SK-N-SH (cell line): Measurements from ENCODE around the gene EFCAB6. TPM values are rescaled to one million over a fixed set of nuclear protein-coding genes. Genes with fewer than 3 reads are reported as not detected.

Experiments used
- CTCF ChIA-PET: fragments of 300-600, 350-600 bp; formaldehyde crosslinking; extraction: SDS; loops from one replicate; lab custom pipeline; 2021; lab: Yijun Ruan, JAX
- POLR2A ChIA-PET: fragments of 350-600 bp; sonication (Branson Sonifier 250); formaldehyde crosslinking; extraction: SDS; loops from one replicate; lab custom pipeline; 2020; ENCODE audit warnings: antibody characterized with exemption, inconsistent platforms; lab: Yijun Ruan, JAX
- DNase-seq: peaks from one replicate; pipeline ENCODE4 v3.0.0; 2012
- H2AFZ ChIP-seq: fragments of 200-600 bp; sonication (generic); 2 replicates; pipeline ENCODE4 v1.8.1; 2016; ENCODE audit warnings: antibody characterized with exemption, mild to moderate bottlenecking, low read depth
- H3F3A ChIP-seq: fragments of 200-600 bp; sonication (generic); replicated peaks from 2 replicates; pipeline ENCODE3; 2016; ENCODE audit warnings: antibody characterized with exemption, mild to moderate bottlenecking; ENCODE audit not compliant: insufficient read depth
- H3K27ac ChIP-seq, 2 experiments: fragments of 200-500 bp in 1 of 2; fragments of 200-600 bp in 1 of 2; sonication (Bioruptor generic) in 1 of 2; sonication (generic), shearing (Covaris generic) in 1 of 2; 2 replicates each; pipeline versions ENCODE4 v1.5.1 to v1.6.1; 2014 to 2016; ENCODE audit warnings: low read depth in 2 of 2, inconsistent platforms in 1 of 2, low read length in 1 of 2, mild to moderate bottlenecking in 1 of 2, mixed read lengths in 1 of 2
- H3K27me3 ChIP-seq: fragments of 200-600 bp; sonication (generic), shearing (Covaris generic); 2 replicates; pipeline ENCODE4 v1.6.1; 2016; ENCODE audit warnings: mixed run types; ENCODE audit not compliant: insufficient read depth
- H3K36me3 ChIP-seq, 2 experiments: fragments of 200-500 bp in 1 of 2; fragments of 200-600 bp in 1 of 2; sonication (Bioruptor generic) in 1 of 2; sonication (generic) in 1 of 2; replicated peaks in 1 of 2; 2 replicates each; pipeline versions ENCODE3 to v1.5.1; 2014 to 2016; ENCODE audit warnings: low read length in 1 of 2, mild to moderate bottlenecking in 1 of 2; ENCODE audit not compliant: insufficient read depth in 2 of 2, control insufficient read depth in 1 of 2
- H3K4me1 ChIP-seq, 2 experiments: fragments of 200-500 bp in 1 of 2; fragments of 200-600 bp in 1 of 2; sonication (Bioruptor generic) in 1 of 2; sonication (generic), shearing (Covaris generic) in 1 of 2; 2 replicates each; pipeline versions ENCODE4 v1.5.1 to v1.6.1; 2014 to 2016; ENCODE audit warnings: low read depth in 1 of 2, low read length in 1 of 2, mixed run types in 1 of 2; ENCODE audit not compliant: insufficient read depth in 2 of 2, control insufficient read depth in 1 of 2
- H3K4me2 ChIP-seq: fragments of 200-600 bp; sonication (generic), shearing (Covaris generic); 2 replicates; pipeline ENCODE4 v1.6.1; 2017; ENCODE audit warnings: mixed run types
- H3K4me3 ChIP-seq, 2 experiments: fragments of 200-500 bp in 1 of 2; fragments of 200-600 bp in 1 of 2; sonication (Bioruptor generic) in 1 of 2; sonication (generic), shearing (Covaris generic) in 1 of 2; 2 replicates each; pipeline versions ENCODE4 v1.5.1 to v1.8.1; 2014 to 2016; ENCODE audit warnings: low read depth in 2 of 2, inconsistent platforms in 1 of 2, low read length in 1 of 2, mild to moderate bottlenecking in 1 of 2, mixed read lengths in 1 of 2, moderate library complexity in 1 of 2
- H3K79me2 ChIP-seq: fragments of 200-600 bp; sonication (generic); 2 replicates; pipeline ENCODE4 v1.8.1; 2017; ENCODE audit warnings: mild to moderate bottlenecking; ENCODE audit not compliant: insufficient read depth
- H3K9ac ChIP-seq: fragments of 200-600 bp; sonication (generic); 2 replicates; pipeline ENCODE4 v1.6.1; 2017; ENCODE audit warnings: mixed run types
- H3K9me2 ChIP-seq: fragments of 200-600 bp; sonication (generic); 2 replicates; pipeline ENCODE4 v1.6.1; 2017; ENCODE audit warnings: mixed run types
- H3K9me3 ChIP-seq: fragments of 200-600 bp; sonication (generic); 2 replicates; pipeline ENCODE4 v1.6.1; 2017; ENCODE audit warnings: mixed run types, mild to moderate bottlenecking, moderate library complexity
- H4K20me1 ChIP-seq: fragments of 200-600 bp; sonication (generic); 2 replicates; pipeline ENCODE4 v1.6.1; 2017; ENCODE audit warnings: mild to moderate bottlenecking, mixed run types; ENCODE audit not compliant: insufficient read depth
- ELF1 ChIP-seq: IDR thresholded peaks from 2 replicates; pipeline ENCODE4 v1.4.0; 2012
- EP300 ChIP-seq, 2 experiments: IDR thresholded peaks; 2 replicates each; pipeline versions ENCODE4 v1.4.0 to v1.6.1; 2012; ENCODE audit warnings: borderline replicate concordance in 1 of 2, low read depth in 1 of 2, low read length in 1 of 2
- EZH2phosphoT487 ChIP-seq: fragments of 200-600 bp; sonication (generic); IDR thresholded peaks from 2 replicates; pipeline ENCODE4 v1.6.1; 2017; ENCODE audit warnings: low read depth, mixed run types, mild to moderate bottlenecking, antibody characterized with exemption, moderate library complexity, borderline replicate concordance
- FOSL2 ChIP-seq: IDR thresholded peaks from 2 replicates; pipeline ENCODE4 v1.4.0; 2012; ENCODE audit warnings: low read depth, mild to moderate bottlenecking, moderate library complexity, borderline replicate concordance
- FOXM1 ChIP-seq: IDR thresholded peaks from 2 replicates; pipeline ENCODE4 v1.4.0; 2012; ENCODE audit warnings: low read depth, mild to moderate bottlenecking
- GABPA ChIP-seq: IDR thresholded peaks from 2 replicates; pipeline ENCODE4 v1.4.0; 2012; ENCODE audit warnings: low read depth, mild to moderate bottlenecking
- MEF2A ChIP-seq: IDR thresholded peaks from 2 replicates; pipeline ENCODE4 v1.4.0; 2012; ENCODE audit warnings: low read depth, borderline replicate concordance
- NFIC ChIP-seq: IDR thresholded peaks from 2 replicates; pipeline ENCODE4 v1.4.0; 2012; ENCODE audit warnings: borderline replicate concordance
- POLR2AphosphoS5 ChIP-seq: IDR thresholded peaks from 2 replicates; pipeline ENCODE4 v1.6.1; 2012; ENCODE audit warnings: low read depth, low read length
- RXRA ChIP-seq: IDR thresholded peaks from 2 replicates; pipeline ENCODE4 v1.4.0; 2012; ENCODE audit warnings: low read depth, mild to moderate bottlenecking, borderline replicate concordance
- SIN3A ChIP-seq: IDR thresholded peaks from 2 replicates; pipeline ENCODE4 v1.6.1; 2012; ENCODE audit warnings: low read depth, mild to moderate bottlenecking, low read length, moderate library complexity, borderline replicate concordance
- TCF12 ChIP-seq: IDR thresholded peaks from 2 replicates; pipeline ENCODE4 v1.4.0; 2012
- WGBS: methylation state at CpG from one replicate; pipeline ENCODE4 v1.1.6; 2017; ENCODE audit warnings: low lambda C conversion rate; 5-methylcytosine and 5-hydroxymethylcytosine counted together
- polyA plus RNA-seq, 3 experiments: library from polyadenylated mRNA; depleted of rRNA; stranded (reverse); fragments of >200 nt; gene quantifications; 2 replicates each; pipeline ENCODE4 v1.2.3, GENCODE V29; 2012
- TF ChIP-seq, protein P1 (sequence below): fragments of 200-600 bp; sonication (generic); IDR thresholded peaks from 2 replicates; pipeline ENCODE4 v1.6.1; 2017; ENCODE audit warnings: antibody characterized with exemption, mild to moderate bottlenecking, moderate library complexity
- TF ChIP-seq, protein P2 (sequence below): IDR thresholded peaks from 2 replicates; pipeline ENCODE4 v1.4.0; 2012; ENCODE audit warnings: low read depth, borderline replicate concordance
- TF ChIP-seq, protein P3 (sequence below): IDR thresholded peaks from 2 replicates; pipeline ENCODE4 v1.6.1; 2012; ENCODE audit warnings: mild to moderate bottlenecking, low read depth, low read length, moderate library complexity
- TF ChIP-seq, protein P4 (sequence below): IDR thresholded peaks from 2 replicates; pipeline ENCODE4; 2012
- TF ChIP-seq, protein P5 (sequence below): fragments of 150-350 bp; IDR thresholded peaks from 2 replicates; pipeline ENCODE4 v1.6.1; 2016; ENCODE audit warnings: mild to moderate bottlenecking, low read depth, low read length
- TF ChIP-seq, protein P6 (sequence below): IDR thresholded peaks from 2 replicates; pipeline ENCODE4 v1.4.0; 2012; ENCODE audit warnings: low read depth

EFCAB6 gene
- polyA plus RNA-seq, 1 of the 3 experiments (the other 2 are of a cell fraction) = 0.46 TPM

DNA sequence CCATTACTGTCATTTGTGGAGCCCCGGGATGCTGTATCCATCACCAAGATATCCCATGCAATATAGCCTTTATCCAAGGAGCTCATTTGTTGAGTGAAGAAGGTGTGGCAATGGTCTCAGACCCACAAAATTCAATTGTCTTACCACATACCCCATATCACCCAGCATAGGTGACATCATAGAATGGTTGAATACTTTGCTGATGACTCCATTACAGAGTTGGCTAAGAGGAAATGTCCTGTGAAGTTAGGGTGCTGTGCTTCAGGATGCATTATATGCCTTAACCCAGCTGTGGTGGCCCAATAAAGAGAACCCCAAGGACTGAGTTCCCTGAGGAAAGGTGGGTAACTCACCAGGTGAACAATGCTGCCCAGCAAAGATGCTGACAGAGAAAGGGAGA, 113.7 kb downstream of the EFCAB6 start:
- H3K9me3 ChIP-seq = no peaks in the 10 kb centered on the region
- no peaks in the 10 kb centered on the region for H3K27me3 ChIP-seq
- H3F3A ChIP-seq = no peaks in the 10 kb centered on the region
- no peak overlapping the region for H3K27ac ChIP-seq
- H3K9ac ChIP-seq = no peak overlapping the region
- WGBS = no CpG with 5 or more reads among the region's 1 CpG
- TF ChIP-seq FOSL2 (no peak), POLR2AphosphoS5 (no peak), SIN3A (no peak), EZH2phosphoT487 (no peak), EP300 (IDR thresholded peaks at IDR 0.05; ENCODE audit: borderline replicate concordance in 1 of 2, low read depth in 1 of 2, low read length in 1 of 2) (no peak), RXRA (no peak), TCF12 (no peak)
- TF ChIP-seq, protein P1, sequence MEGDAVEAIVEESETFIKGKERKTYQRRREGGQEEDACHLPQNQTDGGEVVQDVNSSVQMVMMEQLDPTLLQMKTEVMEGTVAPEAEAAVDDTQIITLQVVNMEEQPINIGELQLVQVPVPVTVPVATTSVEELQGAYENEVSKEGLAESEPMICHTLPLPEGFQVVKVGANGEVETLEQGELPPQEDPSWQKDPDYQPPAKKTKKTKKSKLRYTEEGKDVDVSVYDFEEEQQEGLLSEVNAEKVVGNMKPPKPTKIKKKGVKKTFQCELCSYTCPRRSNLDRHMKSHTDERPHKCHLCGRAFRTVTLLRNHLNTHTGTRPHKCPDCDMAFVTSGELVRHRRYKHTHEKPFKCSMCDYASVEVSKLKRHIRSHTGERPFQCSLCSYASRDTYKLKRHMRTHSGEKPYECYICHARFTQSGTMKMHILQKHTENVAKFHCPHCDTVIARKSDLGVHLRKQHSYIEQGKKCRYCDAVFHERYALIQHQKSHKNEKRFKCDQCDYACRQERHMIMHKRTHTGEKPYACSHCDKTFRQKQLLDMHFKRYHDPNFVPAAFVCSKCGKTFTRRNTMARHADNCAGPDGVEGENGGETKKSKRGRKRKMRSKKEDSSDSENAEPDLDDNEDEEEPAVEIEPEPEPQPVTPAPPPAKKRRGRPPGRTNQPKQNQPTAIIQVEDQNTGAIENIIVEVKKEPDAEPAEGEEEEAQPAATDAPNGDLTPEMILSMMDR = no peak
- TF ChIP-seq, protein P2, sequence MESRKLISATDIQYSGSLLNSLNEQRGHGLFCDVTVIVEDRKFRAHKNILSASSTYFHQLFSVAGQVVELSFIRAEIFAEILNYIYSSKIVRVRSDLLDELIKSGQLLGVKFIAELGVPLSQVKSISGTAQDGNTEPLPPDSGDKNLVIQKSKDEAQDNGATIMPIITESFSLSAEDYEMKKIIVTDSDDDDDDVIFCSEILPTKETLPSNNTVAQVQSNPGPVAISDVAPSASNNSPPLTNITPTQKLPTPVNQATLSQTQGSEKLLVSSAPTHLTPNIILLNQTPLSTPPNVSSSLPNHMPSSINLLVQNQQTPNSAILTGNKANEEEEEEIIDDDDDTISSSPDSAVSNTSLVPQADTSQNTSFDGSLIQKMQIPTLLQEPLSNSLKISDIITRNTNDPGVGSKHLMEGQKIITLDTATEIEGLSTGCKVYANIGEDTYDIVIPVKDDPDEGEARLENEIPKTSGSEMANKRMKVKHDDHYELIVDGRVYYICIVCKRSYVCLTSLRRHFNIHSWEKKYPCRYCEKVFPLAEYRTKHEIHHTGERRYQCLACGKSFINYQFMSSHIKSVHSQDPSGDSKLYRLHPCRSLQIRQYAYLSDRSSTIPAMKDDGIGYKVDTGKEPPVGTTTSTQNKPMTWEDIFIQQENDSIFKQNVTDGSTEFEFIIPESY = no peak
- ChIA-PET CTCF (no interaction called here), POLR2A (no interaction called here)
- DNase-seq = no peak
- no peaks in the 10 kb centered on the region for H4K20me1 ChIP-seq
- no peak overlapping the region for H3K4me2 ChIP-seq
- no peaks in the 10 kb centered on the region for H3K9me2 ChIP-seq
- H3K79me2 ChIP-seq = no peaks in the 10 kb centered on the region
- H3K4me1 ChIP-seq = no peaks in the 10 kb centered on the region
- no peaks in the 10 kb centered on the region for H3K36me3 ChIP-seq
- no peak overlapping the region for H2AFZ ChIP-seq
- H3K4me3 ChIP-seq = no peak overlapping the region

DNA sequence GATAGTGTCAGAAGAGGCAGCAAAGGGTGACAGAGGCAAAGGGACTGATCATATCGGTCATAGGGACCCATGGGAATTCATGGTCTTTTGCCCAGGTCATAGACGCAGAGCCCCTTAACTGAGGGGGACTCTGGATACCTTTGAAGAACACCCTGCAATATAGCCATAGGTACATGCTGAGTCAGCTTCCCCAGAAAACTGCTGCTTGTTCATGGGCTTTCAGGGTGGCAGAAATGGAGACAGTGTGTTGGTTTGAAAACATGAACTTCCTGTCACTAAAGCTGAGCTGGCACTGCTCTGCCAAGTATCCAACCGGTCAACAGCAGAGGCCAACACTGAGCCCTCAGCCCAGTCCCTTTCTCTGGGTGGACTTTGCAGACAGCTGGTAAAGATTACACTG, 114.2 kb downstream of the EFCAB6 start:
- H3F3A ChIP-seq = no peaks in the 10 kb centered on the region
- no peak overlapping the region for H3K4me3 ChIP-seq
- DNase-seq = no peak
- H3K27ac ChIP-seq = no peak overlapping the region
- no peak overlapping the region for H3K9ac ChIP-seq
- no peaks in the 10 kb centered on the region for H4K20me1 ChIP-seq
- H3K27me3 ChIP-seq = no peaks in the 10 kb centered on the region
- H3K9me2 ChIP-seq = no peaks in the 10 kb centered on the region
- H3K79me2 ChIP-seq = no peaks in the 10 kb centered on the region
- H3K36me3 ChIP-seq = no peaks in the 10 kb centered on the region
- no CpG with 5 or more reads among the region's 3 CpGs for WGBS
- ChIA-PET POLR2A (no interaction called here), CTCF (no interaction called here)
- H3K4me1 ChIP-seq = no peaks in the 10 kb centered on the region
- no peaks in the 10 kb centered on the region for H3K9me3 ChIP-seq
- H3K4me2 ChIP-seq = no peak overlapping the region
- no peak overlapping the region for H2AFZ ChIP-seq
- TF ChIP-seq, protein P3, sequence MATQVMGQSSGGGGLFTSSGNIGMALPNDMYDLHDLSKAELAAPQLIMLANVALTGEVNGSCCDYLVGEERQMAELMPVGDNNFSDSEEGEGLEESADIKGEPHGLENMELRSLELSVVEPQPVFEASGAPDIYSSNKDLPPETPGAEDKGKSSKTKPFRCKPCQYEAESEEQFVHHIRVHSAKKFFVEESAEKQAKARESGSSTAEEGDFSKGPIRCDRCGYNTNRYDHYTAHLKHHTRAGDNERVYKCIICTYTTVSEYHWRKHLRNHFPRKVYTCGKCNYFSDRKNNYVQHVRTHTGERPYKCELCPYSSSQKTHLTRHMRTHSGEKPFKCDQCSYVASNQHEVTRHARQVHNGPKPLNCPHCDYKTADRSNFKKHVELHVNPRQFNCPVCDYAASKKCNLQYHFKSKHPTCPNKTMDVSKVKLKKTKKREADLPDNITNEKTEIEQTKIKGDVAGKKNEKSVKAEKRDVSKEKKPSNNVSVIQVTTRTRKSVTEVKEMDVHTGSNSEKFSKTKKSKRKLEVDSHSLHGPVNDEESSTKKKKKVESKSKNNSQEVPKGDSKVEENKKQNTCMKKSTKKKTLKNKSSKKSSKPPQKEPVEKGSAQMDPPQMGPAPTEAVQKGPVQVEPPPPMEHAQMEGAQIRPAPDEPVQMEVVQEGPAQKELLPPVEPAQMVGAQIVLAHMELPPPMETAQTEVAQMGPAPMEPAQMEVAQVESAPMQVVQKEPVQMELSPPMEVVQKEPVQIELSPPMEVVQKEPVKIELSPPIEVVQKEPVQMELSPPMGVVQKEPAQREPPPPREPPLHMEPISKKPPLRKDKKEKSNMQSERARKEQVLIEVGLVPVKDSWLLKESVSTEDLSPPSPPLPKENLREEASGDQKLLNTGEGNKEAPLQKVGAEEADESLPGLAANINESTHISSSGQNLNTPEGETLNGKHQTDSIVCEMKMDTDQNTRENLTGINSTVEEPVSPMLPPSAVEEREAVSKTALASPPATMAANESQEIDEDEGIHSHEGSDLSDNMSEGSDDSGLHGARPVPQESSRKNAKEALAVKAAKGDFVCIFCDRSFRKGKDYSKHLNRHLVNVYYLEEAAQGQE = no peak
- TF ChIP-seq ELF1 = no peak
- no peak for TF ChIP-seq FOXM1
- TF ChIP-seq, protein P4, sequence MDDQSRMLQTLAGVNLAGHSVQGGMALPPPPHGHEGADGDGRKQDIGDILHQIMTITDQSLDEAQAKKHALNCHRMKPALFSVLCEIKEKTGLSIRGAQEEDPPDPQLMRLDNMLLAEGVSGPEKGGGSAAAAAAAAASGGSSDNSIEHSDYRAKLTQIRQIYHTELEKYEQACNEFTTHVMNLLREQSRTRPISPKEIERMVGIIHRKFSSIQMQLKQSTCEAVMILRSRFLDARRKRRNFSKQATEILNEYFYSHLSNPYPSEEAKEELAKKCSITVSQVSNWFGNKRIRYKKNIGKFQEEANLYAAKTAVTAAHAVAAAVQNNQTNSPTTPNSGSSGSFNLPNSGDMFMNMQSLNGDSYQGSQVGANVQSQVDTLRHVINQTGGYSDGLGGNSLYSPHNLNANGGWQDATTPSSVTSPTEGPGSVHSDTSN = no peak
- TF ChIP-seq MEF2A = no peak
- no peak for TF ChIP-seq NFIC
- TF ChIP-seq GABPA = no peak
- TF ChIP-seq, protein P5, sequence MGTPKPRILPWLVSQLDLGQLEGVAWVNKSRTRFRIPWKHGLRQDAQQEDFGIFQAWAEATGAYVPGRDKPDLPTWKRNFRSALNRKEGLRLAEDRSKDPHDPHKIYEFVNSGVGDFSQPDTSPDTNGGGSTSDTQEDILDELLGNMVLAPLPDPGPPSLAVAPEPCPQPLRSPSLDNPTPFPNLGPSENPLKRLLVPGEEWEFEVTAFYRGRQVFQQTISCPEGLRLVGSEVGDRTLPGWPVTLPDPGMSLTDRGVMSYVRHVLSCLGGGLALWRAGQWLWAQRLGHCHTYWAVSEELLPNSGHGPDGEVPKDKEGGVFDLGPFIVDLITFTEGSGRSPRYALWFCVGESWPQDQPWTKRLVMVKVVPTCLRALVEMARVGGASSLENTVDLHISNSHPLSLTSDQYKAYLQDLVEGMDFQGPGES = no peak
- no peak for TF ChIP-seq POLR2AphosphoS5
- TF ChIP-seq, protein P6, sequence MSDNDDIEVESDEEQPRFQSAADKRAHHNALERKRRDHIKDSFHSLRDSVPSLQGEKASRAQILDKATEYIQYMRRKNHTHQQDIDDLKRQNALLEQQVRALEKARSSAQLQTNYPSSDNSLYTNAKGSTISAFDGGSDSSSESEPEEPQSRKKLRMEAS = no peak
- no peak for TF ChIP-seq TCF12
